HG03039 (cell line): ENCODE results near the gene B4GALNT4.
"Not testable (repeated sequence)": the region's sequence is repeated elsewhere in the genome, so short reads cannot be mapped to it uniquely, and the experiment has no call there.

ENCODE experiments used
- ATAC-seq: cut with Tn5 transposase; IDR thresholded peaks from one replicate; pipeline ENCODE4 v1.9.1; 2021; ENCODE audit warnings: mild to moderate bottlenecking, moderate library complexity; ENCODE audit not compliant: unreplicated experiment

B4GALNT4 gene

GRCh38 chr11:373716-374551, 4.6 kb downstream of the B4GALNT4 start:
- ATAC-seq, result no peak

DNA sequence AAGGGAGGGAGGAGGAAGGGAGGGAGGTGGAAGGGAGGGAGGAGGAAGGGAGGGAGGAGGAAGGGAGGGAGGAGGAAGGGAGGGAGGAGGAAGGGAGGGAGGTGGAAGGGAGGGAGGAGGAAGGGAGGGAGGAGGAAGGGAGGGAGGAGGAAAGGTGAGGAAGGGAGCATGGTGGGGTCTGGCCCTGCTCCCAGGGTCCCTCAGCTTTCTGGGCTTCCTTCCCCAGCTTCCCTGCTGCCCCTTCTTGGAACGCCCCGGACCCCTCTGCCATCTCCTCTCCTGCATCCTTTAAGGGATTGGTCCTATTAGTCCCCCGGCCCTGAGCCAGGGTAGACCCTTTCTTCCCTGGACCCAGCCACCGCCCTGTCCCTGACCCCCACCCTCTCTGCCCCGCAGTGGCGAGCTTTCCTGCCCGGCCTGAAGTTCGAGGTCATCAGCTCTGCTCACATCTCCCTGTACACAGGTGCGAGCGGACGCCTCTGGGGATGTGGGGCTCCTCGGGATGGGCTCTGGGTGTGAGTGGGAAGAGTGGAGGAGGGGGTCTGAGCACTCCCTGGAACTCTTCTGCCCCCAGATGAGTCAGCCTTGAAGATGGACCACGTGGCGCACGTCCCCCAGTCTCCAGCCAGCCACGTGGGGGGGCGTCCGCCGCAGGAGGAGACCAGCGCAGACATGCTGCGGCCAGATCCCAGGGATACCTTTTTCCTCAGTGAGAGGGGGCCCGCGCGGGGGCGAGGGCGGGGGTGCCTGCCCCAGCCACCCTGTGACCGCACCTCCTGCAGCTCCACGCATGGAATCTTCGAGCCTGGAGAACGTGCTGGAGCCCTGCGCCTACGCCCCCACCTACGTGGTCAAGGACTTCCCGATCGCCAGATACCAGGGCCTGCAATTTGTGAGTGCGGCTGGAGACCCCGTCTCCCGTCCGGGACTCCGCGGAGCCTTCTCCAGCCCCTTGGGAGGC, 6.0 kb downstream of the B4GALNT4 start:
- ATAC-seq, result no peak

- no peak for ATAC-seq
These were observed 7.4 kb downstream of the B4GALNT4 start for GRCh38 chr11:376531-377173.

DNA sequence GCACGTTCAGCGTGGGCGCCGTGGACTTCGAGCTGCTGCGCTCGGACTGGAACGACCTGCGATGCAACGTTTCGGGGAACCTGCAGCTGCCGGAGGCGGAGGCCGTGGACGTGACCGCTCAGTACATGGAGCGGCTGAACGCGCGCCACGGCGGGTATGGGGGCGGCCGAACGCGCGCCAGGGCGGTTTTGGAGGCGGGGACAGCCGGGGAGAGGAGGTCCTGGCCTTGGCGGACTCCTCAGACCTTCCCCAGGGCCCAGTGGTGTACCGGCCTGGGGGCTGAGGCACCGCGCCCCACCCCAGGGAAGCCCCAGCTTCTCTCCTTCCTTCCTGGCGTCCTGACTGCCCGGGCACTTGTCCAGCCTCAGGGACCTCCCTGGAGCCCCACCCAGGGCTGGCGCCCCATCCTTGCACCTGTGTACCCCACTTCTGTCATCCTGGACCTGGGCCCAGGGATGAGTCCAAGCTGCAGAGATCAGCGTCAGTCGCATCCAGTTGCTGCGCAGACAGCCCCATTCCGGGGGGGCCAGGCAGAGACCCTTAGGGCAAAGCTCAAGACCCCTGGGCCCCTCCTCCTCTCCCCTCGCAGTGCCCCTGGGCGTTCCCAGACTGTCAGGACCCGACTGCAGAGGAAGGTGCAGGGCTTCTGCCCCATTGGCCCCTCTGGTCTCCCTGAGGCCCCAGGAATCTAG, 8.0 kb downstream of the B4GALNT4 start:
- no peak for ATAC-seq

DNA sequence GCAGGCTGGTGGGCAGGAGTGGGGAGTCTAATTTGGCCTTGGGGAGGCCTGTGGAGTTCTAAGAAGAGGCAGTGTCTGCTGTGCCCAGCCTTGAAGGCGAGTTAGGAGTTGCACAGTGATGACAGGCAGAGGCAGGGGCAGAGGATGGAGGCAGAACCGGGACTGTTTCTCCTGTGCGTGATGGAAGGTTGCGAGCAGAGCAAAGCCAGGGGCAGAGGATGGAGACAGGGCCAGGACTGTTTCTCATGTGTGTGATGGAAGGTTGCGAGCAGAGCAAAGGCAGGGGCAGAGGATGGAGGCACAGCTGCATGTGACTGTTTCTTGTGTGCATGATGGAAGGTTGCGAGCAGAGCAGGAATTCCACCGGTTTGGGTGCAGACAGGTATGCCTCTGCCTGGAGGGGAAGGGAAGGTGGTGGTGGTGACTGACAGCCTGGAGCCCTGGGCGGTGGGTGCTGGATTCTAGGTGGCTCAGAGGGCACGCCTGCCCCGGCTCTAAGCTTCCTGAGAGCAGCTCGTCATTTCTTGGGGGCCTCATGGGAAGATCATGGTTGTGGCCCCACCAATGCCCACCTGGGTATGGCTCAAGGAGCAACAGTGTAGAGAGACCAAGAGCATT, 8.7 kb downstream of the B4GALNT4 start:
- ATAC-seq, result no peak

DNA sequence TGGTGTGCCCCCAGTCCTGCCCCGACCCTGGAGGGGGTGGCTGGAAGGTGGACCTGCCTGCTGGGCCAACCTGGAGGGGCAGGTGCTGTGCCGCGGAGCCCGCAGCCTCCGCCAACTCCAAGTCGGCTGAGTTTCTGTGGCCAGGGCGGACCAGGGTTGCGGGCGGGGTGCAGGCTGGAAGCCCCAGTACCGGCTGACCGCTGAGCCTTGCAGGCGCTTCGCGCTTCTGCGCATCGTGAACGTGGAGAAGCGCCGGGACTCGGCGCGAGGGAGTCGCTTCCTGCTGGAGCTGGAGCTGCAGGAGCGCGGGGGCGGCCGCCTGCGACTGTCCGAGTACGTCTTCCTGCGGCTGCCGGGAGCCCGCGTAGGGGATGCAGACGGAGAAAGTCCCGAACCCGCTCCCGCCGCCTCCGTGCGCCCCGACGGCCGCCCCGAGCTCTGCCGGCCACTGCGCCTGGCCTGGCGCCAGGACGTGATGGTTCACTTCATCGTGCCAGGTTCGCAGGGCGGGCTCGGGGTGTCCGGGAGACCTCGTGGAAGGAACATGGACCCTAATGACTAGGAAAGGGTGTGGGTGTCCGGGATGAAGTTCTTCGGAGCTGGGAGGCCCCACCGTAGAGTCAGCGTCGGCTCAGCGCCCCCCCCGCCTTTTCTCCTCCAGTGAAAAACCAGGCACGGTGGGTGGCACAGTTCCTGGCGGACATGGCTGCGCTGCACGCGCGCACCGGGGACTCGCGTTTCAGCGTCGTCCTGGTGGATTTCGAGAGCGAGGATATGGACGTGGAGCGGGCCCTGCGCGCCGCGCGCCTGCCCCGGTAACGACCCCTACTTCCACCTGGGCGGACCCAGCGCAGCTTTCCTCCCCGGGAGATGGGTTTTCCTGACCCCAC, 10.2 kb downstream of the B4GALNT4 start:
- no peak for ATAC-seq

GRCh38 chr11:380095-380480, 10.8 kb downstream of the B4GALNT4 start:
- ATAC-seq, result no peak

DNA sequence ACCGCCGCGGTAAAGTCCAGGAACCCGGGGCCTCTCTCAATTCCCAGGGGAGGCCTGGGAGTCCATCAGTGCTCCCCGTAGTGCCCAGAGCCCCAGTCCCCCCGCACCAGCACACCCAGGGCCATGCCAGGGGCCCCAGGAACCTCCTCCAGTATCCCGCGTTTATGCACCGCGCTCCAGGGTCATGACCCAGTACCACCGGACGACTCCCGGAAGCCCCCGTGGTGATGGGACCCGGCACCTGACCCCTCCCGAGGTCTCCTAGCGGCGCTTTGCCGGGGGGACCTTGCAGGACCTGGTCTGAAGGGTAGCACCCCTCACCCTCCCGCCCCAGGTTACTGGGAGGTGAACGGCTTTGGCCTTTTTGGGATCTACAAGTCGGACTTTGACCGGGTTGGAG, 11.2 kb downstream of the B4GALNT4 start:
- ATAC-seq, result no peak

DNA sequence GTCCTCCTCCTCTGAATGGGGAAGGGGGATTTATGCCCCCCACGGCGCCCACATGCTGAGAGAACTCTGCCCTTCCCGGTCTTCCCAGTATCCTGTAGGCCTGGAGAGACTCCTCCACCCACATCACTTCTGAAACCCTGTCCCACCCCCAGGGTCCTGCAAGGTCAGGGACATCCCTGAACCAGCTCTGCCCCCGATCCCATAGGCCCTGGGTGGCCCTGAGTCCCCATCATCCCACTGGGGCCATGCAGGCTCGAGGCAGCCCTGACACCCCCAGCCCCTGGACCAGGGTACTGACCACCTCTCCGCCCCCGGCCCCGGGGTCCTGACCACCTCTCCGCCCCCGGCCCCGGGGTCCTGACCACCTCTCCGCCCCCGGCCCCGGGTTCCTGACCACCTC, 11.7 kb downstream of the B4GALNT4 start:
- no peak for ATAC-seq

- ATAC-seq, result no peak
These were observed 12.3 kb downstream of the B4GALNT4 start for GRCh38 chr11:381501-382072.

DNA sequence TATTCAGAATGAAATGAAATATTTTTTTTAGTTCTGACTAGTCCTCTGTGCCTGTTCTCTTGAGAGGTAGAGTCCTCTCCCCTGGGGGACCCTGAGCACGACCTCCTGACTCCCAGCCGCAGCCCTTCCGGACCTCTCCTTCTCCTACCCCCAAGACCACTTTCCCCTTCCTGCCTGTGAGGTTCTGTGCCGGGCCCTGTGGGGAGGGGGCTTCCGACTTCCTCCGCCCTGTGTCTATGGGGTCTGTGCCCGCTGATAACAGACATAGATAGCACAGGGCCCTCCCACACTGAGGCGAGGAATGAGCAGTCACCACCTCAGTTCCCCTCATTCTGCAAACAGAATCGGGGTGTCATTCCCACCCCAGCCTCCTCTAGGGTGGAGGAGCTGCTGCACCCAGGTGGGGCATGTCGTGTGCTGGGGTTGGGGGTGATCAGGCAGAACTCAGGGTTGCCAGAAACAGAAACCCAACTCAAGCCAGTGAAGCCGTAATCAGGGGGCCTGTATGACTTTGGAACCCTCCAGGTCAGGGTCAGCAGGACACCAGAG, 12.9 kb downstream of the B4GALNT4 start:
- ATAC-seq, result no peak

DNA sequence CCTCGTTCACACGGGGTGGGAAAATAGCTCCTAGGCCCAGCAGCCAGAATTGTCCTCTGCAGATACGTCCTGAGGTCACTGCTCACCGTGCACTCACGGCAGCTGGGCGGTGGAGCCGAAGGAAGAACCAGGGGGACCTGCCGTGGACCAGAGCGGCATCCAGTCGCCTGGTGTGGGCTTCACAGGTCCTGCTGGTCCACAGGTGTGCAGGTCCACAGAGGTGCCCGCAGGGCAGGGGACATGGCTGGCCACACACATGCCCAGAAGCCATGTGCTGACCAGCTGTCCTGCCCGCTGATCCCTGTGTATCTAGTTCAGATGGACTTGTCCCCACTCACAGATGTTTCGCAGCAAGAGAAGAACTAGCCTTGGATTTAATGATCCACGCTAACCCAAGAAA, 14.1 kb downstream of the B4GALNT4 start:
- ATAC-seq, result no peak

DNA sequence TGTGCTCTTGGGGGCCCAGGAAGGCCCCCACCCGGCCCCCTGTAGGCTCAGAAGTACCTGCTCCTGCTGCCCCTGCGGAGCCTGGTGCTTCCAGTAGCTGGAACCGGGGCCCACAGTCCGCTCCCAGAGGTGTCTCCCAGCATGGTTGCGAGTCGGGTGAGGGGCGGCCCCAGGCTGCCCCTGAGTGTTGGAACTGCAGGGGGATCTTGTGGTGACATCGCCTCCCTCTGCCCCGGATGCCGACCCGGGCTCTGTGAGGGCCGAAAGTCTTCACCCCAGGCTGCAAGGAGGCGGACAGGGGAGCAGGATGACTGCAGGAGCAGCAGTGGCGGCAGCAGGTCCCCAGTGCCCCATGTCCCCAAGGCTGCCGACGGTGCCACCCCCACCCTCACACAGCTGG, 15.2 kb downstream of the B4GALNT4 start:
- no peak for ATAC-seq

DNA sequence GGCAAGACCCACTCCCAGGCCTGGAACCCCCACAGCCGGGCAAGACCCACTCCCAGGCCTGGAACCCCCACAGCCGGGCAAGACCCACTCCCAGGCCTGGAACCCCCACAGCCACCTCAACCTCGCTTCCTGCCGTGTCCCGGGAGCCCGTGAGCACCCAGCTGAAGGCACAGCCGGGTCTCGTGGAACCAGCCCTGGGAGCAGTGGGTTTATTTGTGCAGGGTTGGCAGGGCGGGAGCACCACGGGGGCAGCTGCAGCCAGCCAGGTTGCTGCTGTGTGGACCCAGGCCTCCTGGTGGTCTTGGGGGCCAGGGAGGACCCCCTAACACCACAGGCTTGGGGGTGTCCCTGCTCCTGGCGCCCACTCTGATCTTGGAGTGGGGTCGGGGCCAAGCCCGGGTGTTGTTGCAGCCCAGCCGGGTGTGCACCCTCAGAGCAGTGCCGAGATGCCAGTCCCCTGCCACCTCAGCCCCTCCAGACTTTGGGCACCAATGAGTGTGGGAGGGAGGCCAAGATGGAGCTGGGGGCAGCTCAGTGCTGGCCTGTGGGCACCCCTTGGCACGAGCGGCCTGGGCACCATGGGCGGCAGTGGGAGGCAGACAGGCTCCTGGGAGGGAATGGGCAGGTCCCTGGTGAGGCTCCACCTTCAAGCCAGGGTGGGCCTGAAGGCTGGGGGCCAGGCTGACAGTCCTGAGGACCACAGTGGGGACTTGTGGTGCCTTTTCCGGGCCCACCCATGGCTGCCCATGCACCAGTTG, 16.5 kb downstream of the B4GALNT4 start:
- no peak for ATAC-seq

GRCh38 chr11:386483-386882, 17.2 kb downstream of the B4GALNT4 start:
- ATAC-seq, result no peak

GRCh38 chr11:387193-387793, 18.0 kb downstream of the B4GALNT4 start:
- no peak for ATAC-seq

DNA sequence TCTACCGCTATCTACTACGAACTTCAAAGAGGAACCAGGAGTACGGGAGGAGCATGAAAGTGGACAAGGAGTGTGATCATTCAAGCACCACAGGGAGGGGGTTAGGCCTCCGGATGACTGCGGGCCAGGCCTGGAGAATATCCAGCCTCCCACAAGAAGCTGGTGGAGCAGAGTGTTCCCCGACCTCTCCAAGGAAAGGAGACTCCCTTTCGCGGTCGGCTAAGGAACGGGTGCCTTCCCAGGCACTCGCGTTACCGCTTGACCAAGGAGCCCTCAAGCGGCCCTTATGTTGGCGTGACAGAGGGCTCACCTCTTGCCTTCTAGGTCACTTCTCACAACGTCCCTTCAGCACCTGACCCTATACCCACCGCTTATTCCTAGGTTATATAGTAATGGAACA, 20.1 kb downstream of the B4GALNT4 start:
- ATAC-seq, result not testable (repeated sequence)

DNA sequence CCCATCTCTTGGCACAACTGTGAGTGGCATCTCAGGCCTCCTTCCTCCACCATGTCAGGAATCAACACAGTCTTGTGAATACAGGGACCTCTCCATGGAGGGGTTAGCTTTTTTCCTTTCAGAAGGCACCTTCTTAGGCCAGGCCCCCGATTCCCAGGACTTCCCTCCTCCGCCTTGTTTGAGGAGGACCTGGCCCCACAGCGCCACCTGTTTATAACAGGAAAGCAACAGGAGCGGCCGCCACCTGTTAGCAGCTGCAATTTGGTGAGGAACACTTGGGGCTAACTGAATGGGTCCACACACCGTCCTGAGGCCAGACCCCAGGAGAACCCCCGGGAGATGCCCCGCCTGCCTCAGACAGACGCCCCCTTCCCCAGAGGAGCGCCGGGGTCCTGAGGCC, 20.9 kb downstream of the B4GALNT4 start:
- no peak for ATAC-seq
